Measurements from ENCODE around the gene ASB13.
A peak's percentile ranks its signal among the peaks of the same experiment; 100 is the strongest.

ASB13 gene

GRCh38 chr10:5684318-5684970 is 18.0 kb upstream of the ASB13 start, which contains the start of gene TASOR2:
TASOR2 (plus strand) TSS chr10:5684838; CDS start chr10:5720643, 35,805 bp downstream.
- Mint-ChIP-seq H3K4me3 (peak within 1 kb of the TSS; percentile 91), H3K4me1 (ENCODE audit: low read depth) (peaks cover 56% of the 10 kb centered on the region), H3K36me3 (ENCODE audit: low read depth) (peaks cover 44% of the 10 kb centered on the region), H3K9me3 (peaks cover 5% of the 10 kb centered on the region), H3K27me3 (peaks cover 4% of the 10 kb centered on the region), H3K27ac (peak within 1 kb of the TSS; percentile 97)
- peak; percentile 97 for DNase-seq

GRCh38 chr10:5683065-5683464 is 16.7 kb upstream of the ASB13 start:
- H3K4me3 Mint-ChIP-seq: no peak overlapping the region
- peaks cover 44% of the 10 kb centered on the region for H3K4me1 Mint-ChIP-seq (ENCODE audit: low read depth)

GRCh38 chr10:5681930-5682329 is 15.5 kb upstream of the ASB13 start:
- peaks cover 23% of the 10 kb centered on the region for H3K36me3 Mint-ChIP-seq (ENCODE audit: low read depth)
- H3K4me1 Mint-ChIP-seq (ENCODE audit: low read depth): peaks cover 34% of the 10 kb centered on the region
- H3K4me3 Mint-ChIP-seq: no peak overlapping the region
- H3K27me3 Mint-ChIP-seq: peaks cover 17% of the 10 kb centered on the region
- peaks cover 5% of the 10 kb centered on the region for H3K9me3 Mint-ChIP-seq
- no peak for DNase-seq
- no peak overlapping the region for H3K27ac Mint-ChIP-seq

More at GRCh38 chr10:5683065-5683464, 16.7 kb upstream of the ASB13 start:
- Mint-ChIP-seq H3K27me3 (peaks cover 14% of the 10 kb centered on the region), H3K36me3 (ENCODE audit: low read depth) (peaks cover 32% of the 10 kb centered on the region), H3K9me3 (peaks cover 5% of the 10 kb centered on the region), H3K27ac (peak overlapping the region; percentile 34)
- no peak for DNase-seq

GRCh38 chr10:5679606-5680005 is 13.2 kb upstream of the ASB13 start:
- DNase-seq: no peak

GRCh38 chr10:5679037-5679435 is 12.6 kb upstream of the ASB13 start:
- Mint-ChIP-seq H3K4me3 (no peak overlapping the region), H3K27ac (no peak overlapping the region), H3K27me3 (peaks cover 17% of the 10 kb centered on the region), H3K4me1 (ENCODE audit: low read depth) (peaks cover 21% of the 10 kb centered on the region), H3K9me3 (peaks cover 9% of the 10 kb centered on the region), H3K36me3 (ENCODE audit: low read depth) (no peaks in the 10 kb centered on the region)
- DNase-seq: no peak

More at GRCh38 chr10:5679606-5680005, 13.2 kb upstream of the ASB13 start:
- Mint-ChIP-seq H3K27me3 (peaks cover 17% of the 10 kb centered on the region), H3K4me1 (ENCODE audit: low read depth) (peaks cover 27% of the 10 kb centered on the region), H3K36me3 (ENCODE audit: low read depth) (peaks cover 6% of the 10 kb centered on the region), H3K9me3 (peaks cover 7% of the 10 kb centered on the region), H3K27ac (no peak overlapping the region), H3K4me3 (no peak overlapping the region)

- peaks cover 17% of the 10 kb centered on the region for H3K27me3 Mint-ChIP-seq
- peaks cover 18% of the 10 kb centered on the region for H3K4me1 Mint-ChIP-seq (ENCODE audit: low read depth)
- no peak overlapping the region for H3K27ac Mint-ChIP-seq
- peaks cover 8% of the 10 kb centered on the region for H3K9me3 Mint-ChIP-seq
- no peak overlapping the region for H3K4me3 Mint-ChIP-seq
- H3K36me3 Mint-ChIP-seq (ENCODE audit: low read depth): no peaks in the 10 kb centered on the region
- DNase-seq: no peak
Measured at GRCh38 chr10:5678397-5679036, 12.1 kb upstream of the ASB13 start.

- DNase-seq: no peak
Measured at GRCh38 chr10:5670662-5671375, 4.4 kb upstream of the ASB13 start.

GRCh38 chr10:5669604-5670003 is 3.2 kb upstream of the ASB13 start:
- Mint-ChIP-seq H3K36me3 (ENCODE audit: low read depth) (peaks cover 2% of the 10 kb centered on the region), H3K4me3 (no peak overlapping the region), H3K4me1 (ENCODE audit: low read depth) (peaks cover 17% of the 10 kb centered on the region), H3K27me3 (no peaks in the 10 kb centered on the region), H3K27ac (no peak overlapping the region), H3K9me3 (peaks cover 13% of the 10 kb centered on the region)
- no peak for DNase-seq

More at GRCh38 chr10:5670662-5671375, 4.4 kb upstream of the ASB13 start:
- peaks cover 10% of the 10 kb centered on the region for H3K4me1 Mint-ChIP-seq (ENCODE audit: low read depth)
- peaks cover 14% of the 10 kb centered on the region for H3K9me3 Mint-ChIP-seq
- H3K36me3 Mint-ChIP-seq (ENCODE audit: low read depth): peaks cover 2% of the 10 kb centered on the region
- no peak overlapping the region for H3K4me3 Mint-ChIP-seq
- no peak overlapping the region for H3K27ac Mint-ChIP-seq
- H3K27me3 Mint-ChIP-seq: no peaks in the 10 kb centered on the region

- H3K27me3 Mint-ChIP-seq: no peaks in the 10 kb centered on the region
- H3K4me1 Mint-ChIP-seq (ENCODE audit: low read depth): peaks cover 19% of the 10 kb centered on the region
- H3K36me3 Mint-ChIP-seq (ENCODE audit: low read depth): peaks cover 2% of the 10 kb centered on the region
- DNase-seq: no peak
- H3K4me3 Mint-ChIP-seq: no peak overlapping the region
- H3K9me3 Mint-ChIP-seq: peaks cover 6% of the 10 kb centered on the region
- no peak overlapping the region for H3K27ac Mint-ChIP-seq
Measured at GRCh38 chr10:5668429-5668828, 2.0 kb upstream of the ASB13 start.

GRCh38 chr10:5666841-5667630 is 641 bp upstream of the ASB13 start:
- DNase-seq: no peak
- Mint-ChIP-seq H3K9me3 (peaks cover under 1% of the 10 kb centered on the region), H3K27me3 (no peaks in the 10 kb centered on the region), H3K27ac (peak overlapping the region; percentile 87), H3K36me3 (ENCODE audit: low read depth) (peaks cover 2% of the 10 kb centered on the region), H3K4me1 (ENCODE audit: low read depth) (peaks cover 19% of the 10 kb centered on the region), H3K4me3 (peak overlapping the region; percentile 85)

- DNase-seq: no peak
- H3K4me3 Mint-ChIP-seq: peak overlapping the region; percentile 85
- H3K4me1 Mint-ChIP-seq (ENCODE audit: low read depth): peaks cover 22% of the 10 kb centered on the region
- no peaks in the 10 kb centered on the region for H3K27me3 Mint-ChIP-seq
- H3K27ac Mint-ChIP-seq: peak overlapping the region; percentile 38
- H3K36me3 Mint-ChIP-seq (ENCODE audit: low read depth): peaks cover 2% of the 10 kb centered on the region
- no peaks in the 10 kb centered on the region for H3K9me3 Mint-ChIP-seq
Measured at GRCh38 chr10:5665373-5666007, 905 bp downstream of the ASB13 start.

GRCh38 chr10:5663692-5664427 is 2.5 kb downstream of the ASB13 start:
- DNase-seq: no peak
- H3K36me3 Mint-ChIP-seq (ENCODE audit: low read depth): peaks cover 2% of the 10 kb centered on the region
- no peaks in the 10 kb centered on the region for H3K27me3 Mint-ChIP-seq
- H3K4me1 Mint-ChIP-seq (ENCODE audit: low read depth): peaks cover 33% of the 10 kb centered on the region
- H3K4me3 Mint-ChIP-seq: no peak overlapping the region
- no peaks in the 10 kb centered on the region for H3K9me3 Mint-ChIP-seq
- no peak overlapping the region for H3K27ac Mint-ChIP-seq
